T-cell (primary cell): Measurements from ENCODE around the gene HSH2D. TPM values are rescaled to one million over a fixed set of nuclear protein-coding genes. Genes with fewer than 3 reads are reported as not detected.

Experiments
- ATAC-seq, 4 experiments: fragments of 200-7000 bp in 3 of 4; fragments of 150-1000 bp in 1 of 4; cut with Tn5 transposase; replicated peaks in 1 of 4; 1 replicate in 3 of 4; 2 replicates in 1 of 4; pipeline ENCODE4 v1.10.0; 2021; ENCODE audit warnings: moderate library complexity in 3 of 4, mild to moderate bottlenecking in 2 of 4, moderate number of reproducible peaks in 1 of 4
- CTCF ChIA-PET, 2 donors: fragments of 300-600 bp; sonication (Branson Sonifier 250); formaldehyde crosslinking; loops; one replicate each; lab custom pipeline; 2022; ENCODE audit warnings: antibody characterized with exemption in 2 of 2; lab: Charles Lee
- POLR2A ChIA-PET, 2 donors: fragments of 300-600 bp; sonication (Branson Sonifier 250); formaldehyde crosslinking; loops; one replicate each; lab custom pipeline; 2022; ENCODE audit warnings: antibody characterized with exemption in 2 of 2; lab: Charles Lee
- DNase-seq, 35 experiments: peaks; one replicate each; pipeline versions ENCODE4 v3.0.0 to v3.0.0-alpha.2; 2013 to 2023
- H3K27ac ChIP-seq: one replicate; pipeline ENCODE4 v1.5.1; 2013; ENCODE audit warnings: low read length
- H3K27me3 ChIP-seq, 2 experiments: replicated peaks in 1 of 2; 1 replicate in 1 of 2; 2 replicates in 1 of 2; pipeline versions ENCODE4 v1.6.1 to v1.7.0; 2013; ENCODE audit warnings: low read length in 1 of 2, mixed read lengths in 1 of 2; ENCODE audit not compliant: control insufficient read depth in 2 of 2, insufficient read depth in 2 of 2; ENCODE audit errors: extremely low read depth in 1 of 2
- H3K36me3 ChIP-seq, 2 donors: 1 replicate in 1 of 2; 2 replicates in 1 of 2; pipeline versions ENCODE4 v1.6.1 to v1.7.0; 2013; ENCODE audit warnings: low read length in 1 of 2; ENCODE audit not compliant: control insufficient read depth in 2 of 2, insufficient read depth in 1 of 2; ENCODE audit errors: extremely low read depth in 1 of 2
- H3K4me1 ChIP-seq, 2 experiments: 1 replicate in 1 of 2; 2 replicates in 1 of 2; pipeline versions ENCODE4 v1.6.1 to v1.7.0; 2013; ENCODE audit warnings: low read length in 2 of 2, mixed read lengths in 1 of 2; ENCODE audit not compliant: insufficient read depth in 2 of 2, control insufficient read depth in 1 of 2; ENCODE audit errors: extremely low read depth in 1 of 2
- H3K4me3 ChIP-seq, 2 donors: 1 replicate in 1 of 2; 2 replicates in 1 of 2; pipeline versions ENCODE4 v1.5.1 to v1.7.0; 2013; ENCODE audit warnings: mild to moderate bottlenecking in 2 of 2, low read length in 1 of 2, moderate library complexity in 1 of 2; ENCODE audit not compliant: control insufficient read depth in 1 of 2; ENCODE audit errors: extremely low read depth in 1 of 2
- H3K9me3 ChIP-seq: 2 replicates; pipeline ENCODE4 v1.7.0; 2013
- H3K27ac Mint-ChIP-seq, 2 donors: one replicate each; pipeline ENCODE4 v1.8.0; 2020 to 2021; ENCODE audit warnings: mild to moderate bottlenecking in 2 of 2, mixed read lengths in 2 of 2
- H3K27me3 Mint-ChIP-seq, 2 donors: one replicate each; pipeline ENCODE4 v1.8.0; 2021 to 2022; ENCODE audit warnings: mixed read lengths in 2 of 2
- H3K36me3 Mint-ChIP-seq: one replicate; pipeline ENCODE4 v1.8.0; 2021; ENCODE audit warnings: mixed read lengths
- H3K4me1 Mint-ChIP-seq, 3 donors: one replicate each; pipeline ENCODE4 v1.8.0; 2020 to 2022; ENCODE audit warnings: mixed read lengths in 3 of 3, mild to moderate bottlenecking in 1 of 3
- H3K4me3 Mint-ChIP-seq, 3 donors: one replicate each; pipeline ENCODE4 v1.8.0; 2020 to 2022; ENCODE audit warnings: mild to moderate bottlenecking in 3 of 3, mixed read lengths in 3 of 3, moderate library complexity in 3 of 3
- H3K9me3 Mint-ChIP-seq, 3 donors: one replicate each; pipeline ENCODE4 v1.8.0; 2020 to 2022; ENCODE audit warnings: mixed read lengths in 3 of 3
- WGBS: methylation state at CpG from one replicate; pipeline ENCODE4 v1.1.5; 2013; ENCODE audit warnings: missing lambda C conversion rate; ENCODE audit not compliant: insufficient coverage; 5-methylcytosine and 5-hydroxymethylcytosine counted together
- total RNA-seq, 35 experiments: library from RNA in 6 of 35; stranded (reverse) in 6 of 35; fragments of 120-200 nt in 1 of 35; gene quantifications; one replicate each; pipeline versions ENCODE4 v1.2.1 to v1.2.4 and lab custom pipeline; 2013 to 2026

HSH2D gene
- total RNA-seq, 5 donors from 2014 or later (not counting 1 experiment from before 2014, with no cell fraction given) = 23.5 to 37.0 (median 28.5) TPM

DNA sequence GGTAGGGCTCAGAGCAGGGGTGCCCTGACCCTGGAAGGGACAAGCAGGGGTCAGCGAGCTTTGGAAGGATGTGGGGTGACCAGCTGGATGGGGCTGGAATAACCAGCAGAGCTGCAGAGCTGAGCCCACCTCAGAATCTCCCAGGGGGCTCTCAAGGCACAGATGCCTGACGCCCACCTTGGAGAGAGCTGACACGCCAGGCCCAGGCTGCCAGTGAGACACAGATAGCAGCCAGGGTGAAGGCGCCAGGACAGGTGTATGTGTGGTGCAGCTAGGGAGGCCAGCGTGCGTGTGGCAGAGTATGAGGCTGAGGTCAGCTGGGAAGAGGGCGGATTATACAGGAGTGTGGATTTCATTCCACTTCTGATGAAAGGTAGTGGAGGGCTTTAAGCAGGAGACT lies 63.2 kb downstream of the HSH2D start:
- H3K36me3 ChIP-seq = peaks cover 16 to 76% of the 10 kb centered on the region in 2 donors
- H3K27me3 ChIP-seq = no peaks in the 10 kb centered on the region
- DNase-seq (no peak), ATAC-seq (no peak)
- no peaks in the 10 kb centered on the region for H3K27me3 Mint-ChIP-seq
- no peaks in the 10 kb centered on the region for H3K9me3 Mint-ChIP-seq
- H3K4me3 ChIP-seq = no peak overlapping the region
- peak overlapping the region in 2 of 3 donors; percentile 2 to 21 for H3K4me3 Mint-ChIP-seq
- no peak overlapping the region for H3K27ac ChIP-seq
- no peaks in the 10 kb centered on the region for H3K9me3 ChIP-seq
- POLR2A ChIA-PET = no interaction called here
- H3K4me1 Mint-ChIP-seq = peaks cover 52 to 58% (median 55%) of the 10 kb centered on the region in 3 donors
- peaks cover 14 to 32% of the 10 kb centered on the region in 2 experiments for H3K4me1 ChIP-seq
- H3K27ac Mint-ChIP-seq = peak overlapping the region; percentile 55 to 85
- WGBS = 93% methylated on average over 7 of the region's 7 CpGs
- CTCF ChIA-PET = no interaction called here
- H3K36me3 Mint-ChIP-seq = peaks cover 47% of the 10 kb centered on the region

DNA sequence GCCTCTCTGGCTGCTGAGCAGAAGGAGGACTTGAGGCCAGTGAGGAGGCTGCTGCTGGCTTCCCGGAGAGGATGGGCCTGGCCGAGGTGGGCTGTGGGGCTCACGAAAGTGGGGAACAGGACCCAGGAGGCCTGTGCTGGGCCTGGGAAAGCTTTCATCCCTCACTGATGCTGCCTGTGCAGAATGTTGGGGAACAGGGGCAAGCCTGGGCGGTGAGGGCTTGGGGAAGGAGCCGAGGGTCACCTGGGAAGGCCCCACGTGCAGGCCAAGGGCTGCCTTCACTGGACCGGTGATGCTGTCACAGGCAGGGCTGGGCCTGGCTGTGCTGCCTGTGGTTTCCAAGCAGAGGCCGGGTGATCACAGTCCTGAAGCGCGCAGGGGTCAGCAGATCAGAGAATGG lies 63.6 kb downstream of the HSH2D start:
- H3K27ac Mint-ChIP-seq = peak overlapping the region; percentile 6 to 85
- 98% methylated on average over 10 of the region's 10 CpGs for WGBS

GRCh38 chr19:16207490-16208025 lies 64.1 kb downstream of the HSH2D start:
- peaks cover 12 to 71% of the 10 kb centered on the region in 2 donors for H3K36me3 ChIP-seq
- H3K27ac Mint-ChIP-seq = peak overlapping the region; percentile 23 to 46

More for the DNA sequence above, 63.6 kb downstream of the HSH2D start:
- Mint-ChIP-seq H3K27me3 (no peaks in the 10 kb centered on the region), H3K9me3 (peaks cover 0 to 4% (median 0%) of the 10 kb centered on the region in 3 donors), H3K4me1 (peaks cover 56 to 59% (median 59%) of the 10 kb centered on the region in 3 donors), H3K36me3 (peaks cover 51% of the 10 kb centered on the region), H3K4me3 (peak overlapping the region in 2 of 3 donors; percentile 2 to 21)
- H3K9me3 ChIP-seq = no peaks in the 10 kb centered on the region
- no peaks in the 10 kb centered on the region for H3K27me3 ChIP-seq
- ChIA-PET CTCF (no interaction called here), POLR2A (interaction anchor here in 1 of 2 donors (0.5 to 0.8 kb wide), 2 partner anchors 16 to 103 kb away, joined by 3 read pairs; no protein-coding TSS in a partner anchor)
- ATAC-seq (no peak), DNase-seq (no peak)
- H3K4me3 ChIP-seq = no peak overlapping the region
- H3K27ac ChIP-seq = no peak overlapping the region
- peaks cover 17 to 28% of the 10 kb centered on the region in 2 experiments for H3K4me1 ChIP-seq
- H3K36me3 ChIP-seq = peaks cover 13 to 73% of the 10 kb centered on the region in 2 donors

More at GRCh38 chr19:16207490-16208025, 64.1 kb downstream of the HSH2D start:
- H3K9me3 Mint-ChIP-seq = peaks cover 0 to 4% (median 0%) of the 10 kb centered on the region in 3 donors
- peak in 1 of 4 experiments; percentile 9 for ATAC-seq
- H3K4me3 ChIP-seq = no peak overlapping the region
- POLR2A ChIA-PET = interaction anchor here in 1 of 2 donors (0.5 to 0.8 kb wide), 2 partner anchors 16 to 102 kb away, joined by 3 read pairs; no protein-coding TSS in a partner anchor
- no peaks in the 10 kb centered on the region for H3K27me3 Mint-ChIP-seq
- H3K4me1 ChIP-seq = peaks cover 22 to 27% of the 10 kb centered on the region in 2 experiments
- peaks cover 57 to 60% (median 60%) of the 10 kb centered on the region in 3 donors for H3K4me1 Mint-ChIP-seq
- no peak for DNase-seq
- peaks cover 52% of the 10 kb centered on the region for H3K36me3 Mint-ChIP-seq
- H3K27ac ChIP-seq = no peak overlapping the region
- no peaks in the 10 kb centered on the region for H3K27me3 ChIP-seq
- no peaks in the 10 kb centered on the region for H3K9me3 ChIP-seq
- CTCF ChIA-PET = no interaction called here
- peak overlapping the region in 1 of 3 donors; percentile 49 for H3K4me3 Mint-ChIP-seq
- WGBS = 87% methylated on average over 5 of the region's 12 CpGs

Other genes with a start within 250 kb of the HSH2D start
- gene CYP4F2, start 245.6 kb upstream of the HSH2D start, total RNA-seq = under 1 TPM in 1 of 5 donors, not detected in 4; 0.29 TPM
- gene CYP4F11, start 209.2 kb upstream of the HSH2D start, total RNA-seq = under 1 TPM in 2 of 5 donors, not detected in 3; 0.15 to 0.16 TPM
- not detected for gene OR10H4, start 194.7 kb upstream of the HSH2D start, total RNA-seq
- 100 to 1,000 TPM in 2 of 5 donors, 10 to 100 TPM in 3; 83.6 to 189 (median 99.5) TPM for gene TPM4, start 67.2 kb upstream of the HSH2D start, total RNA-seq
- 10 to 100 TPM; 67.0 to 84.5 (median 71.7) TPM for gene RAB8A, start 31.8 kb upstream of the HSH2D start, total RNA-seq
- gene CIB3, start 29.8 kb downstream of the HSH2D start, total RNA-seq = not detected
- 10 to 100 TPM; 42.1 to 60.6 (median 53.3) TPM for gene FAM32A, start 41.7 kb downstream of the HSH2D start, total RNA-seq
- gene AP1M1, start 54.2 kb downstream of the HSH2D start, total RNA-seq = 100 to 1,000 TPM in 4 of 5 donors, 10 to 100 TPM in 1; 94.9 to 171 (median 133) TPM
- gene KLF2, start 181.1 kb downstream of the HSH2D start, total RNA-seq = 100 to 1,000 TPM; 612 to 721 (median 621) TPM